Stimulated activated naive CD8-positive, alpha-beta T cell treated with anti-CD3 and anti-CD28 coated beads, Interleukin-15, Interleukin-2, amounts not matched to agents 100 ng/mL and 50 ng/mL, for 24 hours (primary cell): Measurements from ENCODE around the gene BLVRA.
A peak's percentile ranks its signal among the peaks of the same experiment; 100 is the strongest.

Source experiments
- H3K27ac Mint-ChIP-seq: one replicate; pipeline ENCODE4 v1.8.0; 2021; ENCODE audit warnings: mild to moderate bottlenecking, mixed read lengths
- H3K27me3 Mint-ChIP-seq: one replicate; pipeline ENCODE4 v1.8.0; 2021; ENCODE audit warnings: mixed read lengths
- H3K36me3 Mint-ChIP-seq: one replicate; pipeline ENCODE4 v1.8.0; 2021; ENCODE audit warnings: low read depth, mixed read lengths
- H3K4me1 Mint-ChIP-seq: one replicate; pipeline ENCODE4 v1.8.0; 2021; ENCODE audit warnings: low read depth, mixed read lengths
- H3K4me3 Mint-ChIP-seq: one replicate; pipeline ENCODE4 v1.8.0; 2021; ENCODE audit warnings: mild to moderate bottlenecking, mixed read lengths
- H3K9me3 Mint-ChIP-seq: one replicate; pipeline ENCODE4 v1.8.0; 2021; ENCODE audit warnings: mixed read lengths

Gene BLVRA

GRCh38 chr7:43735403-43735801 is 23.1 kb upstream of the BLVRA start:
- Mint-ChIP-seq H3K36me3 (no peaks in the 10 kb centered on the region), H3K27me3 (peaks cover 3% of the 10 kb centered on the region), H3K27ac (peak overlapping the region; percentile 83), H3K4me1 (peaks cover 25% of the 10 kb centered on the region), H3K4me3 (no peak overlapping the region), H3K9me3 (no peaks in the 10 kb centered on the region)

DNA sequence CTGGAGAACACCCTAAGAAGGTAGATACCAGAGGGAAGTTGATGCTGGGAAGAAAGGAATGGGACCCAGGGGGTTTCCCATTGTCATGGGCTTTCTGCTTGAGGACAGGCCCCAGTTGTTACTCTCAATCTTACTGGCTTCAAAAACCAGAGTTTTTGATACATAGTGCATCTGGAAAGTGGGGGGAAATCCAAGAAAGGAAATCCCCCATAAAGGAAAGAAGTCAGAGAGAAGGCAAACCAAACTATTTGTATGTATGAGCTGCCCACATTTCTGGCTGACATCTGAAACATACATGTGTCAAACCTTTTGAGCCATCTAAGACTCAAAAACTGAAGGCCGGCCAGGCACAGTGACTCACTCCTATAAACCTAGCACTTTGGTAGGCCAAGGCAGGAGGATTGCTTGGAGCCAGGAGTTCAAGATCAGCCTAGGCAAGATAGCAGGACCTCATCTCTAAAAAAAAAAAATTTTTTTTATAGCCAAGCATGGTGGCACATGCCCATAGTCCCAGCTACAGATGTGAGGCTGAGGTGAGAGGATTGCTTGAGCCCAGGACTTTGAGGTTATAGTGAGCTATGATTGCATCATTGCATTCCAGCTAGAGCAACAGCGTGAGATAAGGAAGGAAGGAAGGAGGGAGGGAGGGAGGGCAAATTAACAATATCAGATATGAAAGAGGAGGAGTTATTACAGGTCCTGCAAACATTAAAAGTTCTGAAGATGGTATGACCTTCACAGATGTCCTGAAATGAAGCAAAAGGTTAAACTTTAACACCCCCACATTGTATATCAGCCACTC is 22.5 kb upstream of the BLVRA start:
- peaks cover 3% of the 10 kb centered on the region for H3K27me3 Mint-ChIP-seq
- H3K36me3 Mint-ChIP-seq, result no peaks in the 10 kb centered on the region
- H3K4me3 Mint-ChIP-seq, result no peak overlapping the region
- H3K4me1 Mint-ChIP-seq, result peaks cover 24% of the 10 kb centered on the region
- H3K9me3 Mint-ChIP-seq, result no peaks in the 10 kb centered on the region
- peak overlapping the region; percentile 83 for H3K27ac Mint-ChIP-seq

DNA sequence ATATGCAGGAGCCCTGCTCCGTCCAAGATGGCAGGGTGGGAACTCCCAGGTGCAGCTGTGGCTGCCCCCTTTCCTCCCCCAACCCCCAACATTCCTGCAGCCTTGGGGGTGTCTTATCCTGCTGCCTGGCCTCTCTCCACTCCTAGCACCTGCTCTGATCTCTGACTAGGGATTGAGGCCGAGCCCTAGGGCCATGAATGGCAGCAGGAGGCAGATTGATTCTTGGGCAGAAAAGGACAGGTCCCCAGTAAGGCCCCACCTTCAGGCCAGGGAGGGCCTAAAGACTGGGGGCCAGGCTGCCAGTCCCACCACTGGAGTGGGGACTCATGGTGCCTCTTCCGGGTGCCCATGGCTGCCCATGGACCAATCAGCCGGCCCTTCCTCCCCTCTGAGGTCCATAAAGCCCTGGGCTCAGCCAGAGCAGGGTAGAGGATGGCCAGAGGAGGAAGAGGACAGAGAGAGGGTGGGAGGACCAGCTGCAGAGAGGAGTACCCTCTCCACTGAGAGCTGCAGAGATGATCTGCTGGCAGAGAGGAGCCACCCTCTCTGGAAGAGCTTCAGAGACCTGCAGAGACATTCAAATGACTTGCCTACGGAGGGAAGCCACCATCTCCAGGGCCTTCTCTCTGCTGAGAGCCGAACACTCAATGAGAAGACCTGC is 20.9 kb upstream of the BLVRA start:
- Mint-ChIP-seq H3K36me3 (no peaks in the 10 kb centered on the region), H3K9me3 (no peaks in the 10 kb centered on the region), H3K4me1 (peaks cover 24% of the 10 kb centered on the region), H3K27ac (no peak overlapping the region), H3K4me3 (no peak overlapping the region), H3K27me3 (peaks cover 3% of the 10 kb centered on the region)

DNA sequence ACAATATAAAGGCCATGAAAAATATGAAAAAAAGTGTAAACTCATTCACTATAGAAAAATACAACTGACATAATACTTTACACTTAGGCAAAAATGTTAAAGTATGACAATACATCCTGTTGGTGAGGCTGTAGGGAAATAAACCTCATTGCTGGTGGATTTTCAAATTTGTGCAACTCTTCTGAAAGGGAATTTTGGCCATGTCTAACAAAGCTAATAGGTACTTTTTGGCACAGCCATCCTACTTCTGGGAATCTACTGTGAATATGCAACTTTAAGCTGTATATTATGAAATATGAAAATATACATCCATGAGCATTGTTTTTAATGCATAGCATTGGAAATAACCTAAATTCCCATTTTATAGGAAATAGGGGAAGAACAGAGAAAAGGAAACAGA is 15.8 kb upstream of the BLVRA start:
- Mint-ChIP-seq H3K4me1 (no peaks in the 10 kb centered on the region), H3K27ac (no peak overlapping the region), H3K27me3 (peaks cover 6% of the 10 kb centered on the region), H3K9me3 (no peaks in the 10 kb centered on the region), H3K36me3 (no peaks in the 10 kb centered on the region), H3K4me3 (no peak overlapping the region)

- Mint-ChIP-seq H3K27ac (no peak overlapping the region), H3K36me3 (no peaks in the 10 kb centered on the region), H3K27me3 (peaks cover 12% of the 10 kb centered on the region), H3K4me1 (peaks cover 11% of the 10 kb centered on the region), H3K4me3 (no peak overlapping the region), H3K9me3 (no peaks in the 10 kb centered on the region)
These were observed 11.0 kb upstream of the BLVRA start for GRCh38 chr7:43747328-43748105.

GRCh38 chr7:43749383-43749940 is 9.0 kb upstream of the BLVRA start:
- no peak overlapping the region for H3K4me3 Mint-ChIP-seq
- no peaks in the 10 kb centered on the region for H3K36me3 Mint-ChIP-seq
- no peak overlapping the region for H3K27ac Mint-ChIP-seq

DNA sequence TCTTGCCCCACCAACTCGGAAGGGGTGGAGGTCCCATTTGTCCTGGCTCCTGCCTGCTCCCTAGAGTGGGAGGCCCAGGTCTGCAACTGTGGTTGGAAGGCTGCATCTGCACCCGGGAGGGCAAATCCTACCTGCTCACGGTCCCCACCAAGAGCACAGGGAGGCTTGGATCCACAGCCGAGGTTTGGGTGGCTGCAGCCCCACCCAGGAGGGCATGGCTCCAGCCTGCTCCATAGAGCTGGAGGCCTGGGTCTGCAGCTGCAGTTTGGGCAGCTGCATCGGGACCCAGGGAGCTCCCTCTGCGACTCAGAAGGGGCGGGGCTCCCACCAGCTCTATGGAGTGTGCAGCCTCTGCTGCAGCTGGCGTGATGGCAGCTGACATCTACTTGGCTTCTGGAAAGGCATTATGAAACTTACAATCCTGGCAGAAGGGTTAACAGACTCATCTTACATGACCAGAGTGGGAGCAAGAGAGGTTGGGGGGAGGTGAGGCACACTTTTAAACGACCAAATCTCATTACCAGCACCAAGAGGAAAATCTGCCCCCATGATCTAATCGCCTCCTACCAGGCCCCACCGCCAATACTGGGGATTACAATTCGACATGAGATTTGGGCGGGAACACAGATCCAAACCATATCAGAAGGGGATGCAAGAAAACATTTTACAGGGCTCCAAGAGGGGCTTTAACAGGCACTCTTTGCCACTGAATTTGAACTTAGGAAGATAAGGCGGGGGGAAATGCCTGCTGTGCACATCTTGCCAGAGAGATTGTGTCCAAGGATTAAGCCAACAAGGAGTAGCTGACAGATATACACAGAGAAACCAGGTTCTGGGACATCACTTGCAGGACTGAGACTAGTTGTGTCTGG is 8.2 kb upstream of the BLVRA start:
- H3K9me3 Mint-ChIP-seq, result no peaks in the 10 kb centered on the region
- peaks cover 15% of the 10 kb centered on the region for H3K27me3 Mint-ChIP-seq
- no peak overlapping the region for H3K4me3 Mint-ChIP-seq
- no peaks in the 10 kb centered on the region for H3K36me3 Mint-ChIP-seq
- H3K4me1 Mint-ChIP-seq, result peaks cover 11% of the 10 kb centered on the region
- peak overlapping the region; percentile 31 for H3K27ac Mint-ChIP-seq

More at GRCh38 chr7:43749383-43749940, 9.0 kb upstream of the BLVRA start:
- Mint-ChIP-seq H3K4me1 (peaks cover 11% of the 10 kb centered on the region), H3K9me3 (no peaks in the 10 kb centered on the region), H3K27me3 (peaks cover 15% of the 10 kb centered on the region)

- Mint-ChIP-seq H3K27ac (no peak overlapping the region), H3K4me1 (peaks cover 26% of the 10 kb centered on the region), H3K27me3 (peaks cover 16% of the 10 kb centered on the region), H3K9me3 (no peaks in the 10 kb centered on the region), H3K4me3 (no peak overlapping the region), H3K36me3 (no peaks in the 10 kb centered on the region)
These were observed 6.1 kb upstream of the BLVRA start for GRCh38 chr7:43752411-43752810.

- H3K36me3 Mint-ChIP-seq, result no peaks in the 10 kb centered on the region
- H3K4me1 Mint-ChIP-seq, result peaks cover 33% of the 10 kb centered on the region
- no peak overlapping the region for H3K4me3 Mint-ChIP-seq
- peaks cover 22% of the 10 kb centered on the region for H3K27me3 Mint-ChIP-seq
- no peaks in the 10 kb centered on the region for H3K9me3 Mint-ChIP-seq
- no peak overlapping the region for H3K27ac Mint-ChIP-seq
These were observed 5.1 kb upstream of the BLVRA start for GRCh38 chr7:43753271-43753810.

- Mint-ChIP-seq H3K27ac (no peak overlapping the region), H3K27me3 (peaks cover 20% of the 10 kb centered on the region), H3K4me1 (peaks cover 33% of the 10 kb centered on the region)
These were observed 4.6 kb upstream of the BLVRA start for GRCh38 chr7:43753843-43754242.

DNA sequence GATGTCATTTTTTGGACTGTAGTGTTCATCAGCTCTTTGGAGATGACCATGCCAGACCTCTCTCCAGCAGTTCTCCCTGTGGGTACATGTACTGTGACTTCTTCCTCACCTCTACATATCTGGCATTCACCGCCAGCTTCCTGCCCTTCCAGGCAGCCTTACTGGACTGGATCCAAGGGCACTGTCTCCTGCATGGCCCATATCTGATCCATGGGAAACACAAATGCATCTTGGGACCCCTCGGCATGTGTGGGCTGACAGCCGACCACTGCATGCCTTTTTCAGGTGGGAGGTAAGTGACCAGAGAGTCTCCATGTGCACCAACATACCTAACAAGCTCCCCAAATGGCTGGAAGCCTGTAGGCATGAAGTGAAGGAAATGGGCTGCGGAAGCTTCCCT is 3.9 kb upstream of the BLVRA start:
- Mint-ChIP-seq H3K9me3 (no peaks in the 10 kb centered on the region), H3K27me3 (peaks cover 16% of the 10 kb centered on the region), H3K4me1 (peaks cover 39% of the 10 kb centered on the region), H3K36me3 (no peaks in the 10 kb centered on the region), H3K4me3 (no peak overlapping the region), H3K27ac (no peak overlapping the region)

More at GRCh38 chr7:43753843-43754242, 4.6 kb upstream of the BLVRA start:
- no peaks in the 10 kb centered on the region for H3K9me3 Mint-ChIP-seq
- H3K4me3 Mint-ChIP-seq, result no peak overlapping the region
- no peaks in the 10 kb centered on the region for H3K36me3 Mint-ChIP-seq

DNA sequence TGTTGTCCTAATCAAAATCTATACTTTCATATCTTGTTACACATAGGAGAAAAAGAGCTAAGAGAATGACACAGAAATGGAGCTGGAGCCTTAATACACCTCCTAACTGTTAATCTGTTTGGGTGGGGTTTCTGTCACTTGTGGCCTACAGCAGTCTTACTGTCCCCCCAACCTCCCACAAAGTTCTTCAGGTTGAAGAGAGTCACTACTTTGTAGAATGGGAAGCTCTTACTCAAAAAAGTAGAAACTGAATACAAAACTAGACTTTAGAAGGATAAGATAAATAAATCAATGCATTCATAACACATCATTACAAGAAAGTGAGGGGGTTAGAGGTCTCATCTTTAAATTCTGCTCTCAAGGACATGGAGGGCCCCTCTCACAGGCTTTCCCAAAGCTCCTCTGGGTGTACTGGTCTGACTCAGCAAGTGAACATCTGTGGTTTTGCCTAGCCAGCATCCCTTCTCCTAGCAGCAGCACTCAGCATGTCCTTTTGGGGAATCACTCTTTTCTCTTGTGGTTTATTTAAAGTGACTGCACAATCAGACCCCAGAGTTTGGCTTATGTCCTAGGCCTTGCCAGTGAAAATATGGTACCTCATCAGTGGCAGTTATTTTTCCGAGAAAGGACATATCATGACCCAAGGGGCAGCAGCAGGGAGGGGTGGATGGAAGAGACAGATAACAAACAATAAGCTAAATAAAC is 2.0 kb upstream of the BLVRA start:
- H3K27me3 Mint-ChIP-seq, result peaks cover 16% of the 10 kb centered on the region
- peak overlapping the region; percentile 75 for H3K4me3 Mint-ChIP-seq
- H3K4me1 Mint-ChIP-seq, result peaks cover 33% of the 10 kb centered on the region
- H3K36me3 Mint-ChIP-seq, result peaks cover 3% of the 10 kb centered on the region
- no peaks in the 10 kb centered on the region for H3K9me3 Mint-ChIP-seq
- H3K27ac Mint-ChIP-seq, result peak overlapping the region; percentile 36

DNA sequence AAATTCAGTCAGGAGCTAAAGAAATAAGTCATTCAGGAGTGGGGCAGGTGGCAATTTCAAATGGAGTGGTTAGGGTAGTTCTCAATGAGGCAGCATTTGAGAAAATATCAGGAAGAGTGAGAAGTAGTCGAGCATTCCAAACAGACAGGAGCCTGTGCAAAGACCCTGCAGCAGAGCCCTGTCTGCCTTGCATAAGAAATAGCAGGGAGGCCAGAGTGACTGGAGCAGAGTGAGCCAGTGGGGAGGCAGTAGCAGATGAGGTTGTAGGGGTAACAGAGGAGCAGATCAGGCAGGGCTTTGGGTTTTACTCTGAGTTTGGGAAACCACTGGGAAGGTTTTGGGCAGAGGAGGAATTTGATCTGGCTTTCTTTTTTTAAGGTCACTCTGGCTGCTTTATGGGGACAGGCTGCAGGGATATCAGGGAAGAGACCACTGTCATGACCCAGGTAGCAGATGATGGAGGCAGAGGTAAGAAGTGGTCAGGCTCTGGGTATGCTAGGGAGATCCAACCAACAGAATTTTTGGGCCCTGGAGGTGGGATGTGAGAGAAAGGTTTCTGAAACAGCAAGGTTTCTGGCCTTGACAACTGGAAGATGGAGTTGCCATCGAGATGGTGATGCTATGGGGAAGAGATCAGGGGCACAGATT is 1.3 kb upstream of the BLVRA start:
- Mint-ChIP-seq H3K9me3 (no peaks in the 10 kb centered on the region), H3K27ac (peak overlapping the region; percentile 57), H3K4me1 (peaks cover 38% of the 10 kb centered on the region), H3K4me3 (peak overlapping the region; percentile 75), H3K27me3 (peaks cover 16% of the 10 kb centered on the region), H3K36me3 (peaks cover 3% of the 10 kb centered on the region)
